HCEC 1CT (cell line): ENCODE data around the gene QKI.
"Not testable (repeated sequence)": the region's sequence is repeated elsewhere in the genome, so short reads cannot be mapped to it uniquely, and the experiment has no call there.

ENCODE experiments used
- DNase-seq: peaks from one replicate; pipeline ENCODE4 v3.0.0-alpha.2; 2017

QKI gene

DNA sequence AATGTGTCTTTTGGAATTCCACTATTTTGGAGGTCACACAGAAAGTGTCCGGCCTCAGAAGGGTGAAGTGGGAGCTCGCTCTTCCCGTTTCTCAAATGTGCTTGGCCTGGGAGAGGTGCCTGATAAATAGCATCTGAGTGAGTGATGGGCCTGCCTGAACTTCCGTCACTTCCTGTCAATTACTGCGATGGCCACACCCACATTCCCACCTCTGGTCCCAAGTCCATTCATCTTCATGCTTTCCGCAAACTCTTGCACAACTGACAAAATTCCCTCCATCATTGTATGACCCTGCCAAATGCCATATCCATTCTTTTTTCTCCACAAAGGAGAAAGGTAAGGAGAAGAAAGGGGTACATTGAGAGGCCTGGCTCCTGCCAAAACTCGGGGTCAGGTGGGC, 169.0 kb downstream of the QKI start:
- no peak for DNase-seq

DNA sequence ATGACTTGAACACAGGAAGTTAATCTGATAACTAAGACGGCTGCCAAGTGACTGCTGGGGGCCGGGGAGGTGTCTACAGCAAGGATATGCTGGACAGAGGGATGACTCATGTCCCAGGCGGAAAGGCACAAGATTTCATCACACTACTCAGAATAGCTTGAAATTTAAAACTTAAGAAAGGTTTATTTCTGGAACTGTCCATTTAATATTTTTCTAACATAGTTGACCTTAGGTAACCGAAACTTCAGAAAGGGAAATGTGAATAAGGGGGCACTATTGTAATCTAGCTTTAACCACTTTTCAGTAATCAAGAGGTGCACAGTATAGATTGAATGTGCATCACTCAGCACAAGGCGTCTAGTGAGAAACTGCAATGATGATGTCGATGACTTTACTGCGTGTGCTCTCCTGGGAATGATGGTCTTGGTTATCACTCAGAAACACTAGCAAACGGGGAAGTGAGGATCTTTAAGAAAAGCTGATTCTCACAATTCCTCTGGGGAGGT, 171.5 kb downstream of the QKI start:
- DNase-seq: peak; percentile 91

DNA sequence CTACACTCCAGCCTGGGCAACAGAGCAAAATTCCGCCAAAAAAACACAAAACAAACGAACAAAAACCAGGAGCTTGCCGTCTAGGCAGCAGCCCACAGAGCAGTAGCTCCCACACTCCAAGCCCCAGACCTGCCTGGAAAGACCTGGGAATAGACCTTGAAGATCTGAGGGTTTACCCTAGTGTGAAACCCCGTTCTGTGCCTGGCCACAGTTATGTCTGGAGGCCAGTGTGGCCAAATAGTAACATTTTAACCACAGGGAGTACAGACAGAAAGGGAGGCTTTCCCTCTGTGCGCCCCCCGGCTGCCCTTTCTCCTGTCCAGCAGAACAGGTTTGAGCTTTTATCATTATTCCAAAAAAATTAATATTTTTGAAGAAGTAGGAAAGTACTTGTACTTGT, 172.4 kb downstream of the QKI start:
- DNase-seq: no peak

DNA sequence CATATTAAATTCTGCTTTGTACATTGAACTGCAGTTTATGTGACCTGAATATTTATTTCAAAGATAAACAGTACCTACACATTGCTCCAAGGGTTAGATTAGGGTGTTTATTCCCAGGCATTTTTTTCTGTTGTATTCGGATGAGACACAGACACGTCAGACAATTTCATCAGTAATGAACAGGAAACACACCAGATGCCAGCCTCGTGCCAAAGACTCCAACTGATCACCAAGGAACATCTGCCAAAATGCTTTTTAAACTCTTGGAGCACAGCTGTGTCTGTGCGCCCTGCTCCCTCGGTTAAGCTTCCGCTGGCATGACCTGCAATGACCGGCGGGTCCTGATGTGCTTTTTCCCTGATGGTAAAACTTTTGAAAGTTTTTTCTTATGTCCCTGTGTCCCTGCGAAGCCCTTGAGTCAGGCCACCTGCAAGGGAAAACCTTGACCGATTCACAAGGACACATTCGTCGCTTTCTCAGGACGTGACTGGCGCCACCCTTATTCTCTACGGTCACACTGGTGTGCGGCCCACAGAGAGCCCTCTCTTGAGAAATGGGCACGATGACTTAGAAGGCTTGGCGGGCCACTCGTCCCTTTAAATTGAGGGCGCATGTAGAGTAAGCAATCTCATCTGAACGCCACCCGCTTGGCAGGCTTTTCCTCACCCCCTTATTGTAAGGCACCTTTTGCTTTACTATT, 173.9 kb downstream of the QKI start:
- DNase-seq: peak; percentile 57

DNA sequence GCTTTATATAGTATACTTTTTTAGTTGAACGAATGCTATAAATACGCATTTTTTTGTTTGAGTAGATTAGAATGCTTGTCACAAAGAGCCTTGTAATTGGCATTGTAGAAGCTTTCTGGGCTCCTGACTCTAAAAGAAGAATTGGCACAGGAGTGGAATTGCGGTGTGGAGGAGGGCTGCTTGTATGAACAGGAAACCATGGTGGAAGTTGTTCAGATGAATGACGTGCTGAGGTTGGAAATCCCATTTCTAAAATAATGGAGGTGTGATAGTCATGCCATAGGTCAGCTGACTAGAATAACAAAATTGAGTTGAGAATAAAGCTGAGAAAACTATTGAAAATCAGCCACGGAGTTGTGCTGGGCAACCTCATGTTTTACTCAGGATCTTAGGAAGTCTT, 174.9 kb downstream of the QKI start:
- no peak for DNase-seq

DNA sequence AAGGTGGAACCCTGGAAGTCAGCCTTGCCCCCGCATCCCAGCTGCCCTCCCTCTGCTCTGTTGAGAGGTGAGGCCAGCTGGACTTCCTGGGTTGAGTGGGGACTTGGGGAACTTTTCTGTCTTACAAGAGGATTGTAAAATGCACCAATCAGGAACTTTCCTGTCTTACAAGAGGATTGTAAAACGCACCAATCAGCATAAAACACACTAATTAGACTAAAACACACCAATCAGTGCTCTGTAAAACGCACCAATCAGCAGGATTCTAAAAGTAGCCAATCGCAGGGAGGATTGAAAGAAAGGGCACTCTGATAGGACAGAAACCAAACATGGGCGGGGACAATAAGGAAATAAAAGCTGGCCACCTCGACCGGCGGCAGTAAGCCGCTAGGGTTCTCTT, 175.6 kb downstream of the QKI start:
- DNase-seq: not testable (repeated sequence)

DNA sequence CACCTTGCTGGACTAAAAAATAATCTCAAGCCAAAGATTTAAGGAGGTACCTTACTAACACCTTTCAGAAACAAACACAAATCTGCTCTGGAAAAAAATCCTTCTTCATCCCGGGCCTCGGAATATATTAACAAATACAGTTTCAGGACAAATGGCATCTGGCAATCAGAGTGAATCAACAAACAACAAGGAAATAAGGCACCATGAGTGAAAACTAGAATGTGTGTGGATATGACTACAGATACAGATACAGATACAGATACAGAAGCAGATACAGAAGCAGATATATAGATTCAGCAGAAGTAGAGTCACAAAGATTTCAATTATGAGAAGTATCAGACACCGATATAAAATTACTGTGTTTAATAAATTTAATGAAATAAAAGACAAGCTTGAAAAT, 178.4 kb downstream of the QKI start:
- no peak for DNase-seq

DNA sequence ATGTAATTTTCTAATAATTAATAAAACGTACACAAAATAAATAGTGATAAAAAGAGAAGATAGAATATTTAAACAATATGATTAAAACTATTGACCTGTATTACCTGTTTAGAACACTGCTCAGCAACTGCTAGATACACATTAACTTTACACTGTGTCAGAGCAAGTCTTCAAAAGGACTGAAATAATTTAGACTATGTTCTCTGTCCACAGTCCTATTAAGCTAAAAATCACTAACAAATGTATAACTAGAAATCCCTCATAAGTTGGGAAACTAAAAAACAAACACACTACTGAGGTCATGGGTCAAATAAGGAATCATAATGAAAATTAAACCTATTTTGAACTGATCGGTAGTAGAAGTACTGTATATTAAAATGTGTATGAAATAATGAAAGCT, 181.7 kb downstream of the QKI start:
- DNase-seq: no peak

DNA sequence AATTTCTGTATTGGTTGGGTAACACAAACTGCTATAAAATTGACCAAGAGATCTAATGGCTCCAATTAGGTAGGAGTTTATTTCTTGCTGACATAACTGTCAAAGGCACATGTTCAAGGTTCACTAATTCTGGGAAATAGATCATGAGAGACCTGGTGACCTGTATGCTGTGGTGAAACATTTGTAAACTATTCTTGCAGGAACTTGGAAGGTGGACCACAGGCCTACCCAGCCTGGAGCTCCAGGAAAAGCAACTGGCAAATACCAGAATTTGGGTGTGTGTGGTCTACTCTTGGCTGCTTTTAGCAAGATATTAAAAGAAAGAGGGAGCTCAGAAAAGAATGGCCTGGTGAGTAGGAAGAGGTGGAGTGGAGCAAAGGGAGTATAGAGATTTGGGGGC, 184.6 kb downstream of the QKI start:
- no peak for DNase-seq

DNA sequence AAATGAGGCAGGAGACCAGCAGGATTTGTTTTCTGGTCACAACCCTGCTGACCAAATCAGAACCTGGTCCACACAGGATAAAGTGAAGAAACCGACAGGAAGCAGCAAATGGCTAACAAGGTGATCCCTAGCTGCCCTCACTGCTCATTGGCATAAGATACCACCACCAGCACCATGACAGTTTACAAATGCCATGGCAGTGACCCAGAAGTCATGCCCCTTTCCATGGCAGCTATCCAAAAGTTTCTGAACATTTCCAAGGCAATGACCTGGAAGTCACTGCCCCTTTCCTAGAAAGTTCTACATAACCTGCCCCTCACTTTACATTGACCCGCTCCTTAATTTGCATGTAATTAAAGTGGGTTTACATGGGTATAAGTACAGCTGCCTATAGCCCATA, 185.2 kb downstream of the QKI start:
- DNase-seq: no peak

DNA sequence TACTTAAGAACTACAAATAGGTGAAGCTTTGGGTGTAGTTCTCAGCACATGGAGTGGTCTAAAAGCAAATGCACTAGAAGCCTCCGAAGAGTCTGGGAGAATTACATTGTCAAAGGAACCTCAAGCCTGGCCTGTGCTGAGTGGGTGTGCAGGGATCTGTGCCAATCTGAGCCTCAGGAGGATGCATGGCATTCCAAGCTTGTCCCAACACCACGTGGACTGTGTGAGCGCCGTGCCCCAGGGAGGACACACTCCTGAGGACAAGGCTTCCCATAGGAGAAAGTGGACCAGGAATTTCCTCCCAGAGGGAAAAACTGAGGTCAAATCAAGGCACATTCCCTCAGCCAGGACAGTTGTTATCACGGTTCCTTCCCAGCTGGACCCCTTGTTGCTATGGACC, 185.8 kb downstream of the QKI start:
- no peak for DNase-seq

DNA sequence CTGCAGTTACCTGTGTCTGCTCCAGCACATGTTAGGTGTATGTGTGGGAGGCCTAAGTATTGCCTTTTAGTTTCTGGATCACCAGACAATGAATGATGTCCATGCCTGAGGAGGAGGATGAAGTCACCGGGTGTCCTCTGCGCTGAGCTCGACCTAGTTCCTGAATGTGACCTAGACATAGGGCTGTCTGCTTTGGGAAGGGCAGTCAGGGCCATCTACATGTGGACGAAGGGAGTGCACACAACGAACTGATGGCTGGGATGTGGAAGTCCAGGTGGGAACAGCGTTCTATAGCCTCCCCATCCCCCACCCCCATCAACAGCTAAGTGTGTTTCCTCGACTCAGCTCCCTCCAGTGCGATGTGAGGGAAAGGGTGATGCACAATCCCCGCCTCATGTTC, 186.3 kb downstream of the QKI start:
- no peak for DNase-seq

DNA sequence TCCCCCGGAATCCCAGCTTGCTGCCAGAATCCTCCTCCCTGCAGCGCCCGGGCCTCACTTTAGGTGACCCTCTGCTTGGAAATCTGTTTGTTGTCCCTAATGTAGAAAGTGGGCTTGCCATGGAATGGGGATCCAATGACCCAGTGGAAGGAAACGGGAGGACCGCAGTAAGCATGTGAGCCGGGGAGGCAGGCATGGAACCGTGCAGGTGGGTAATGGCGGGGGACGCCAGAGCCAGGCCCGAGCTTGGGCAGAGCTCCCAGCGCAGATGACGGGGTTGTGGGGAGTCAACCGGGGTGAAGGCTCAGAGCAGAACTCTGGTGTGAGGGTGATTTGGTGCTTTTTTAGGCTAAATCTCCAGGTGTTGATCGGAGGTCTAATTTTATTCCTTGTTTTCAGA, 188.3 kb downstream of the QKI start:
- DNase-seq: no peak

DNA sequence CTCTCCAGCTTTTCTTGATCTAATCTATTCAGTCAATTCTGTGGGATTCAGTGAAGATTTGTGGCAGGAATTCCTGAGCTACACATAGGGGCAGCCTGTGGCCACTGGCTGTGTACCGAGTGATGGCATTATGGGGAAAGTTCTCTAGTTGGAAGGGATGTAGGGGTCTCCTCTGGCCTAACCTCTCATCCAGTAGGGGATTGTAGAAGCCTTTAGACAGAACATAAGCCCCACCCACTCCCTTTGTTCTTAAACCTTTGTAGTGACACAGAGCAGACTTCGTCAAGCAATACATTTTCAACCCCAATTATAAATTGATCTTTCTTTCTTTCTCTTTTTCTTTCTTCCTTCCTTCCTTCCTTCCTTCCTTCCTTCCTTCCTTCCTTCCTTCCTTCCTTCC, 188.9 kb downstream of the QKI start:
- no peak for DNase-seq

DNA sequence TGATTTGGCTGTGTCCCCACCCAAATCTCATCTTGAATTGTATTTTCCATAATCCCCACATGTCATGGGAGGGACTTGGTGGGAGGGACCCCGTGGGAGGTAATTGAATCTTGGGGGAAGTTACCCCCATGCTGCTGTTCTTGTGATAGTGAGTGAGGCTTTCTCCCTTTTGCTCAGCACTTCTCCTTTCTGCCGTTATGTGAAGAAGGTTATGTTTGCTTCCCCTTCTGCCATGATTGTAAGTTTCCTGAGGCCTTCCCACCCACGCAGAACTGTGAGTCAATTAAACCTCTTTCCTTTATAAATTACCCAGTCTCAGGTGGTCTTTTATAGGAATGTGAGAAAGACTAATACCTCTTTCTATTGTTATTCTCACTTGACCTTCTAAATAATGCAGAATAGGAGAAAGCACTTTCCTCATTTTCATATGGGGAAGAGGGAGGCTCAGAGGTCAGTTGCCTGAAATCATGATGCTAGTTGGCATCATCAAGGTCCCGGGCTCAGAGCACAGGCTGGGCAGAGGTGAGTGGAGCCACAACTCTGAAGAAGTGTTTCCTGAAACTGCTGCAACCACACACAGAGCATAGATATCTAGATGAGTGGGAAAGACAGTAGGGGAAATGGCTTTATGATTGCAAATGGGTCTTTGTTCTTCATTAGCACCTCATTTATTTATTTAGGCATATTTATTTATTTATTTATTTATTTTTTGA, 191.0 kb downstream of the QKI start:
- no peak for DNase-seq

DNA sequence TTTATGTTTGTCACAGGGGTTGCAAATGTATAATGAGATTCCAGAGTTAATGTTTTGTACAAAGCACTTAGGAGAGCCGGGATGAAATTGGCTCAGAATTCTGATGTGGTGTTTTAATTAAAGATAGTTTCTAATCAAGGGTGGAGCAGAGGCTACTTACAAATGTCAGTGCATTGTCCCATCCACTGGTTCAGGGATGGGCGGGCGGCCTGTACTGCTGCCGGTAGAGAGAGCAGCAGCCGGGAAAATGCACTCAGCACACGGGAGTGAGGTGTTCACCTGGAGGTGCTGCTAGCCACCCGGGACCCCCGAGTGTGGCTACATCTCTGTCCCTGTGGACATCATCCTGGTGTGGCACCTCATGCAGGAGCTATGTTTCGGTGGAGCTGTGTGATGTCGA, 193.3 kb downstream of the QKI start:
- DNase-seq: no peak

DNA sequence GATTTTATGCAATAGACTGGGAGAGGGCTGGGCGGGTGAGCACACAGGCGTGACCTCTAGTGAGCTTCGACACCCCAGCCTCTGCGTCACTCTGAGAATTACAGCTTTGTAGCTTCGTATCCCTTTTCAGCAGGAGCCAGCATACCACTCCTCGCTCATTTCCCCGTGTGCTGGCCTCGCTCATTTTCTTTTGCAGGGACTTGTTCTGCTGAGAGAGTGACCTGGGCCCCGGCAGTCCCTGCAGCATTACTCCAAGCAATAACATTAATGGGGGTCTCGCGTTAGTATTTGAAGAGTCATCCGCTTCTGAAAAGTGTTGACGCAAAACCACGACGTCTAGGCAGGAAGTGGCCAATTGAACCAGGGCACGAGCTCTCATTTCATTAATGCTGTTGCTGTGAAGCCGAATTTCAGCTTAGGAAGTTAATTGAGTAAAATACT, 193.7 kb downstream of the QKI start:
- DNase-seq: no peak

DNA sequence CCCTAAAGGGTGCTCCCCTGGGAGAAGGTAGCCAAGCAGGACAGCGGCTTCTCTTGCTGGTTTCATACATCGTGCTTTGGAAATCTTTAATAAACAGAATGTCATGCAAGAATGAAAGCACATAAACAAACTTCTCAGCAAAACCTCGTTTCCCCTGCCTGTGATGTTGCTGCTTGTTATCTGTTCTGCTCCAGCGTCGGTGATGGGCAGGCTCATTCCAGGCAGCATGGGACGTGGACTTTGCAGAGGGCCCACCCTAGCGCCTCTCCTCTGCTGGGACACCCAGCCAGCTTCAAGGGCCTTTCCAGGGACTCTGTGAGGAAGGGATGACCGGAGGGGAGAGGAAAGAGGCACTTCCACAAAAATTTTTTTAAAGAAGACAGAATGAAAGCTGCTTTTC, 197.7 kb downstream of the QKI start:
- DNase-seq: no peak

DNA sequence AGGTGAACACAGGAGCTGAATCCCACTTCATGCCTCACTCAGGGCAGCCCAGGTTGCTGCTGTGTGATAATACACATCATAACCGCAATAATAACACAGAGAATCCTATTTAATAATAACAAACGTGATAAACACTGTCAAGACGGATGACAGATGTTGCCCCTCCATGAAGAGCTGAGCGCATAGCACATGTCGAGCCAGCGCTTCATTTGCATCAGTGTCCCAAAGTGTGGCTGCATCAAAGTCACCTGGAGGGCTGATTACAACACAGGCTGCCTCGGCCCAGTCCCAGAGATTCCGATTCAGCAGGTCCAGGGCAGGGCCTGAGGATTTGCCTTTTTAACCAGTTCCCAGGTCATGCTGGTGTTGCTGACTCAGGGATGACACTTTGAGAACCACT, 198.5 kb downstream of the QKI start:
- DNase-seq: no peak

DNA sequence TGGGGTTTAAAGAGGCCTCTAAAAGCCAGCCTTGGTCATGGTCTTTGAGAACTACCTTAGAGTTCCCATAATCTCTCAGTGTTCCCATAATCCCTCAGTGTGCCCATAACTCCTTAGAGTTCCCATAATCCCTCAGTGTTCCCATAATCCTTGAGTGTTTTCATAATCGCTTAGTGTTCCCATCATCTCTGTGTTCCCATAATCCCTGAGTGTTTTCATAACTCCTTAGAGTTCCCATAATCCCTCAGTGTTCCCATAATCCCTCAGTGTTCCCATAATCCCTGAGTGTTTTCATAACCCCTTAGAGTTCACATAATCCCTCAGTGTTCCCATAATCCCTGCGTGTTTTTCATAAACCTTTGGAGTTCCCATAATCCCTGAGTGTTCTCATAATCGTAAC, 199.2 kb downstream of the QKI start:
- no peak for DNase-seq

DNA sequence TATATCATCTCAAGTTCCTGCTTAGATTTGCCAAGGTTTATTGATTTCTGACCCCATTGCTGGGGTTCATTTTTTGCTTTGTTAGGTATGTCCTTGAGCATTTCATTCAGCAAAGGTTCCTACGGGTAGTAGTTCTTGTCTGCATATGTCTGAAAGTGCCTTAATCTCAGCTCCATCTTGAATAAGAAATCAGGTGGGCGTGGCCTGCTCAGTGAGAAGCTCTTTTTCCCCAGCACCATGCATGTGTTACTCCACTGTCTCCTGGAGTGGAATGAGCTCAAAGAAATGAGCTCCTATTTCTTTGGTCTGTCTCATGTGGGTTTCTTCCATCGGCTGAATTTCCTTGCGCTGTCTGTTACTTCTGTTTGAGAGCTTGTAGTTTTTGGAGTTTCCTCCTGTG, 201.9 kb downstream of the QKI start:
- DNase-seq: no peak

DNA sequence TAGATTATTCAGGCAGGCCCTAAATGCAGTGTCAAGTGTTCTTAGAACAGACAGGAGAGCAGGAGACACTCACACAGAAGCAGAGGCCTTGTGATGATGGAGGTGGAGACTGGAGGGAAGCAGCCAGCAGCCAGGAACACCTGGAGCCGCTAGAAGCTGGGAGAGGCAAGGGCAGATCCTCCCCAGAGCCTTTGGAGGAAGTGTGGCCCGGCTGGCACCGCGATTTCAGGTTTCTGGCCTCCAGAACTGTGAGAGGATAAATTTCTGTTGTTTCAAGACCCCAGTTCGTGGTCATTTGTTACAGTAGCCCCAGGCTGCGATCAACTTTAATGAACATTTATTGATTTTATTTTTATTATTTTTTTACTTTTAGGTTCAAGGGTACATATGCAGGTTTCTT, 203.0 kb downstream of the QKI start:
- DNase-seq: no peak

DNA sequence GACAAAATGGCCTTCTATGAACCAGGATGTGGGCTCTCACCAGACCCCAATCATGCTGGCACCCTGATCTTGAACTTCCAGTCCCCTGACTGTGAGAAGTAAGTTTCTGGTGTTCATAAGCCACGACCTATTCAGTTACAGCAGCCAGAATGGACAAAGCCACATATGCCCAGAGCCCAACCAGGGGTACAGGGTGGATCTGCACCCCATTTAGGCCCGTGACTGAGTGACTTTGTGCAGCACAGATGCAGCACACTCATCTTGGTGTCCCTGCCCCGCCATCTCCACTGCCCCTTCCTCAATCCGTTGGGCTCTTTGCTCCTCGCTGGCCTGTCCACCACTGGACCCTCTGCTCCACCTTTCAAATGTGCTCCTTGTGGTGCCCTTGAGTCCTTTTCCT, 205.6 kb downstream of the QKI start:
- no peak for DNase-seq

DNA sequence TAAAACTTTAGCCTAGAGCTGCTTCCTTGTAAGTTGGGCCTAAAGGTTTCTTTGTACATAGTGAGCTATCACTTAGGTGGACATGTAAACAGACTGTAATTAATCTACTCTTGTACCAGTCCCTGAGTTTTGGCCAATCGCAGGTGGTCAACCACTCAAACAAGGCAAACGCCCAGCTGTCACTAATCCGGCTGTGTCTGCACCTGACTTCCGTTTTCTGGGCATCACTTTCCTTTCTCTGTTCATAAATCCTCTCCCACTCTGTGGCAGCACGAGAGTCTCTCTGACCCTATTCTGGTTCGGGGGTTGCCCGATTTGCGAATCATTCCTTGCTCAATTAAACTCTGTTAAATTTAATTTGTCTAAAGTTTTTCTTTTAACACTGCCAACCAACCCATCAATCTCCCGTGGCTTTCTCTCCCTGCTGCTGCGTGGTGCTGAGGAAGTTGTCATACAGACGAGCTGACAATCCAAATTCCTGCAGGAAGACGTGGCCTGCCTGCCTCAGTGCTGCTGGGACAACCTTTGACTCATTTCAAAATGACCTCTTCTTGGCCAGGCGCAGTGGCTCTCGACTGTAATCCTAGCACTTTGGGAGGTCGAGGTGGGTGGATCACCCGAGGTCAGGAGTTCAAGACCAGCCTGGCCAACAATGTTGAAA, 206.3 kb downstream of the QKI start:
- peak; percentile 22 for DNase-seq
